HG03280 (cell line): Measurements from ENCODE around the gene AP1S2.

Experiments used
- ATAC-seq: cut with Tn5 transposase; IDR thresholded peaks from one replicate; pipeline ENCODE4 v1.9.1; 2021; ENCODE audit warnings: mild to moderate bottlenecking, moderate library complexity; ENCODE audit not compliant: unreplicated experiment

The AP1S2 gene

GRCh38 chrX:15813416-15813815 is 41.2 kb downstream of the AP1S2 start:
- ATAC-seq = no peak

DNA sequence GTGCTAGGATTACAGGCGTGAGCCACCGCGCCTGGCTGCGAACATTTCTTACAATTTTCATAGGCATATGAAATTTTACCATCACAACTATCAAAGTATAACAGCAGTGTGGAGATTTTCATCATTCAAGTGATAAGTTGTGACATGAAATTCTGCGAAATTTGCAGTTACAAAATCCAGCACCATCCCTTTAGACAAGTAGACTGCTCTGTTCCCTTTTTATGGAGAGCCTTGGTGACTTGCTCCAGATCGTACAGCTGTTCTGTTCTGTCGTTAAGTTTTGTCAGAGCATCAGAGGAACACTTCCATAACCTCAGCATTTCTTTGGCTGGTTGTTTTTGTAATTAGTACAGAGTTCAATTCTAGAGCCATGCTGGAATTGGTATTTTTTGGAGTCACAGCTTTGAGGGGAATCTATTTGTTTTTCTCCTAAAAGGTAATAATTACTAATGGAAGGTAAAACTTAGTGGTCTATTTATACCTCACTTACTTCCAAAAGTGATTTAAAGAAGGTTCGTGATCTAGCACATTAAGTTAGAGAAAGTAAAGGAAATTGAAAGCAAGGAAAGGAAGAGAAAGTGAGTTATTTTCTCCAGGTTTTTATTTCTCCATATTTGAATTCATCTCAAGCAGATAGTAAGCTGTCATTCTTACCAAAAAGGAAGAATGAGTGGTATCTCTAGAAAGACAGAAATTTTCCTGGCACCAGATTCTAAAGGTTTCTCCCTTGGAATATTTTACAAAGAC is 42.2 kb downstream of the AP1S2 start:
- no peak for ATAC-seq

DNA sequence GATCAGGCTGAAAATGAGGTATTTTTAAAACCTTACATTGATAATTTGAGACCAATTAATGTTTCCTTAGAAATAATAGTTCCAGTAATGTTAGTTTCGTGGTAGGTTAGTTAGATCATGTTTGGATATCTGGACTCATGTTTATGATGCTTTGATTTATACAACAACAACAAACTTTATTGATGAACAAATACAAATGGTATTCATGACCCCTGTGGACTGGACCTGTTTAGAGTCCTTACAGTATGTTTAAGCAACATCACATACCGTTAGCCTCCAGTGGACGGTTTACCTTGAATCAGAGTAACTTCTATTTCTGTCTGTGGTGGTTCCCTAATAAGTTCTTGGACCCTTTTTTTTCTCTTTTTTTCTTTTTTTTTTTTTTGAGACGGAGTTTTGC is 46.4 kb downstream of the AP1S2 start:
- no peak for ATAC-seq

DNA sequence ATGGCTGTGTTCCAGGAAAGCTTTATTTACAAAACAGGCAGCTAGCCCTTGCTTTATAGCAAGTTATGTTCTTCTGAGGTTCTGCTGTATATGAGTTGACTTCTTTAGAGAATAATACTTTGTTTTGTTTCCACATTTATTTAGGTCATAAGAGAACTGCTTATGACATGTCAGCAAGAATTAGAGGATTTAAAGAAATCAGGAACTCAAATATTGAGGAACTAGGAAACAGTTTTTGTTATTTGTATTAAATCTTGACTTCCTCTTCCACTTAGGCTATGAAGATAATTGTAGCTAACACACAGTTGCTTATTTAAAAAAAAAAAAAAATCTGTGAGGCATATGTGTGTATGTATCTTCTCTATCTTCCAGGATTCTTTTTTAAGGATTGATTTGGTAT is 50.0 kb downstream of the AP1S2 start:
- ATAC-seq = no peak

DNA sequence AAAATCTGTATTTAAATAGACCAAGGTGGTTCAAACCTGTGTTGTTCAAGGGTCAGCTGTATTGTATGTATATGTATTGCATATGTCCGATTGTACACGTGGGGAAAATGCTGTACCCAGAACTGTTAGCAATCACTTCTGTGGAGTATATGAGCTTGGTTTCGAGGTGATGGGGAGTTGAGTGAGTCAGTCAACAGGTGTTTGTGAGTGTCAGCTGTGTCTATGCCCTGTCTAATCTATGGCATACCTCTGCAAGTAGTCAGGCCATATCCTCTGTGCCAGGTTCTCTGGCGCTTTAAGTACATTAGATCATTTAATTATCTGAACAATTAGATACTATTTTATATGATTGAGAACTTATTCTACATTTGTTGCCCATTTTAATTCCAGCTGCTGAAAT is 56.9 kb downstream of the AP1S2 start:
- no peak for ATAC-seq

GRCh38 chrX:15790769-15791290 is 63.8 kb downstream of the AP1S2 start:
- peak; percentile 19 for ATAC-seq

- ATAC-seq = peak; percentile 92
Measured at GRCh38 chrX:15789979-15790768, 64.4 kb downstream of the AP1S2 start, which contains the start of gene ZRSR2. TSS of gene ZRSR2 (plus strand) at chrX:15790484. CDS start at chrX:15790496, 12 bp downstream.

GRCh38 chrX:15786915-15787314 is 67.7 kb downstream of the AP1S2 start:
- ATAC-seq = no peak

GRCh38 chrX:15785176-15785750 is 69.3 kb downstream of the AP1S2 start:
- no peak for ATAC-seq

- peak; percentile 80 for ATAC-seq
Measured at GRCh38 chrX:15781961-15782699, 72.5 kb downstream of the AP1S2 start.
